Measurements from ENCODE around the gene CCL11.

The CCL11 gene

GRCh38 chr17:34257986-34258326 lies 27.6 kb upstream of the CCL11 start:
- DNase-seq = no peak

- DNase-seq = no peak
Observed at GRCh38 chr17:34259146-34259545, 26.4 kb upstream of the CCL11 start.

DNA sequence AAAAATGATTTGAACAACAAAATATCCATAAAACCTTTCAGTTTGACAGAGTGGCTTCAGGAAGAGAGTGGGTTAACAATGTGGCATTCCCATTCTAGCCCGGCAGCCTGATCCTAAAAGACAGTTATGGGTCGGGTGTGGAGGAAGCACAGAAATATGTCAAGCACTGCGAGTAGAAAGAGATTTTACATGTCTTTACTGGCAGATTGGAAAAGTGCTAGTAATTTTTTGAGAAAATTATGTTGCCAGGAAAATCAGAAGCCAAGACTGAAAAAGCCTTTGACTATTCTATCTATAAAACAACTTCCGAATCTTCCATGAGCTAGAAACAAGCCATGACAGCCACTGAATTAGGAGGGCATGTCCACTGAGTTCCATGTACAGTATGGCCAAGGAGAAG lies 24.7 kb upstream of the CCL11 start:
- no peak for DNase-seq

DNA sequence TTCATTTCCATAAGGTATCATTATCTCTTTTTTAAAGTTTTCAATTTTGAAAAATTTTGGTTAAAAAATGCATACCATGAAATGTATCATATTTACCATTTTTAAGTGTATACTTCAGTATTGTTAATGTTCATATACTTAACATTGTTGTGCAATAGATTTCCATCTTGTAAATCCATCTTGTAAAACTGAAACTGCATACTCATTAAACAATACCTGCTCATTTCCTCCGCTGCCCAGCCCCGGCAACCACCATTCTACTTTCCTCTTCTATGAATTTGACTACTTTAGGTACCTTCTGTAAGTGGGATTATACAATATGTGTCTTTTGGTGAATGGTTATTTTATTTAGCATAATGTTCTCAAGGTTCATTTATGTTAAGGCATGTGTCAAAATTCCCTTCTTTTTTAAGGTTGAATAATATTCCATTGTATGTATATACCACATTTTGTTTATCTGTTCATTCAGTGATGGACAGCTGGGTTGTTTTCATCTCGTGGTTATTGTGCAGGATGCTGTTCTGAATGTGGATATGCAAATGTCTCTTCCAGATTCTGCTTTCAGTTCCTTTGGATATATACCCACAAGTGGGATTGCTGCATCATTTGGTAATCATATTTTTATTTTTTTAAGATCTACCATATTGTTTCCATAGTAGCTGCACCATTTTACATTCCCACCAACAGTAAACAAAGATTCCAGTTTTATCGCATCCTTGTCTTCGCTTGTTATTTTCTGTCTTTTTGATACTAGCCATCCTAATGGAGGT lies 23.8 kb upstream of the CCL11 start:
- no peak for DNase-seq

GRCh38 chr17:34265711-34266110 lies 19.8 kb upstream of the CCL11 start:
- DNase-seq = no peak

GRCh38 chr17:34269969-34270368 lies 15.6 kb upstream of the CCL11 start, which contains the start of gene CCL7:
Gene CCL7 (plus strand): TSS chr17:34270221. CDS start chr17:34270291, 70 bp downstream.
- DNase-seq = no peak

DNA sequence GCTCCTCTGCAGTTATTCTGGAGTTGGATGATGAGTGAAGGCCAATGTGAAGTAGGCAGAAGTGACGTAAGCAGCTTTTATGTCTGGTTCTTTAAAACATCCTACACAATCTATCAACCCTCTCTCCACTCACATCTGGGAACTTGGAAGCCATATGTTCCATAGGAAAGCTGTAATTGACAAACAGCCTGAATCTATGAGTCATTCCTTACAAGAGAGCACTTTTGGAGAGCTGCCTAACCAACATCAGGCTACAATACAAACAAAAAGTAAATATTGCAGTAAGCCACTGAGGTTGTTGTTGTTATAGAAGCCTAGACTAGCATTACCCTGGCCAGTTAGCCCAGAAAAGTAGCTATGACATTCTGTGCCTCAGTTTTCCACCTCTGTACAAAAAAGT lies 9.7 kb upstream of the CCL11 start:
- DNase-seq = no peak

GRCh38 chr17:34276826-34277225 lies 8.7 kb upstream of the CCL11 start:
- DNase-seq = no peak

DNA sequence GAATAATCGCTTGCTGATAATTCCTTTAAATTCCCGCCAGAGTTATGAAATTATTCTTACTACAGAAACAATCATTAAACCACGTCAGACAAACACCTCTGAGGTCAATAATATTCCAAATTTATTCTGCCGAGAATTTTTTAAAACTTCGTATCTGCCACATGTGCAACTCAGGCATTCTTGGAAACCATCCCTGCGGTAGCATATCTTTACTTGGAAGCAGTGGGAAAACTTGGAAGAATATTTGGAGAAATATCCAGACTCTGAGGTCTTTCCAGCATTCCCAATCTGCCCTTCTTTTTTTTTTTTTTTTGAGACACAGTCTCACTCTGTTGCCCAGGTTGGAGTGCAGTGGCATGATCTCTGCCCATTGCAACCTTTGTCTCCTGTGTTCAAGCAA lies 2.0 kb upstream of the CCL11 start:
- no peak for DNase-seq

- DNase-seq = no peak
Observed at GRCh38 chr17:34287875-34288274, 2.3 kb downstream of the CCL11 start.

GRCh38 chr17:34290586-34290985 lies 5.0 kb downstream of the CCL11 start:
- DNase-seq = no peak

- no peak for DNase-seq
Observed at GRCh38 chr17:34291721-34292348, 6.3 kb downstream of the CCL11 start.

- no peak for DNase-seq
Observed at GRCh38 chr17:34299027-34299426, 13.5 kb downstream of the CCL11 start.

DNA sequence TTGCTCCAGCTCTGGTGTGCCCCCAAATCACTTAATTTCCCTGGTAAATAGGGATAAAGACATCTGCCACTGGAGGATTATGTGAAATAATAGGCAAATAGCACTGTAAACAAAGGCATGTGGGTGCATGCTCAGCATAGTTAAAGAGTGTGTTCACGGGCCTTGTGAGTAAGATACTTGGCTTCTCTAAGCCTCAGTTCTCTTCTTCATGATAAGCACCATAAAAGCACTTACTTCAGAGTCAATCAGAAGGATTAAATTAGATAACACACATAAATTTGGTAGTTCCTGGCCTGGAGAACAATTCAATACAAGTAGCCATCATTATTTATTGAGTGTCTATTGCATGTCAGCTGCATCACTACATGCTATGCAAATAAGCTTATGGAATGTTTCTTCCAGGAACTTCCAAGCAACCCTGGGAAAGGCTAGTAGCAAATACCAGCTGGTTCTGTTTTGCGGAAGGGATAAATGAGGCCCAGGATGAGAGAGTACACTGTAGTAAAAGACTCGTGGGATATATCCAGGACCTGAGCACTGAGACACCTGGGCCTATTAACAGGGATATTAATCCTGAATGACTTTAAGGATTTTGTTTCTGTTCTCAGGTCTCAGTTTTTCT lies 14.5 kb downstream of the CCL11 start:
- DNase-seq = no peak

DNA sequence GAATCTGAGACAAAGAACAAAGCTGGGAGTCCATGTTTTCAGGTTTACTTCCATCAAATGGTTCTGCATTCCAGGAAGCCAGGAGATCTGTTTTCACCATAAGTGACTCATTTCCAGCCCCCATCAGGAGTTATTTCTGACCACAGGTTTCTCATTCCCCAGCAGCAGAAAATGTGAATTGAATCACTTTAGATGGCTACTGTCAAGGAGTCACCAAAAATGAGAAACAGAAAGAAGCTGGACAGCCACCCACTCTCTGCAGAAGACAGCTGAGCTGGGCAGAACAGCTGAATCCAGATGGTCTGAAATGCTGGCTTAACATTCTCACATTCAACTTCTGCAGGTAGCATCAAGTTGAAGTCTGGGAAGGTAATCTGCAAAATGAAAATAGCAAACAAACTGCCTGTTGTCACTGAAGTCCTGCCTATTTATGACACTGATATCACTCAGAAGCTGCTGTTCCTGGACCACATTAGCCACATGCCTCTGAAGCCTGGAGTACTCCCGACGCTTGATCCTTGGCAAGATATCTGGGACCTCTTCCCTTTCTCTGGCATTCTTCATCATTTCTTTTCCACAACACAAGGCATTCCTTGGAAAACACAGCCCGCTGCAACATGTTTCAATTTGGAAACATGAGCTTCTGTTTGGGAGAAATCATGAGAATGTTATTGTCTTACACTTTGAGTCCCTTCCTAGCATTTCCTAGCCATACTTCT lies 15.3 kb downstream of the CCL11 start:
- DNase-seq = no peak

- DNase-seq = no peak
Observed at GRCh38 chr17:34301986-34302385, 16.4 kb downstream of the CCL11 start.

- no peak for DNase-seq
Observed at GRCh38 chr17:34302636-34303035, 17.1 kb downstream of the CCL11 start.

GRCh38 chr17:34303606-34304005 lies 18.1 kb downstream of the CCL11 start:
- no peak for DNase-seq

DNA sequence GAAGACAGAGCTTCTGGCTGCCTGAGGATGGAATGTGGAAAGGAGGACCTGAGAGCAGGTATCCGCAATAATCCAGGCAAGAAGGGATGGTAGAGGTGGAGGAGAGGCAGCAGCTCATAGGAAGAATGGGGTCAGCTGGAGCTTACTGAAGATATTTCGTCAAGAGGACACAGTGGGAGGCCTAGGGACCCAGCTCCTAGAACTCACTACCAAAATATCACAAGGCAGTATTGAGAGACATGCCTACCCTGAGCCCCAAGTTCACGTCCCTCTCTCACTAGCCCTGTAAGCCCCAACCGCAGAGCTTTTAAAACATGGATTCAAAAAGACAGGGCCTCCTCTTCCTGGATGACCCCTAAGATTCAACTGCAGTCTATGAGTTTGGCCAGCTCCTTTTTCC lies 19.5 kb downstream of the CCL11 start:
- DNase-seq = no peak

- no peak for DNase-seq
Observed at GRCh38 chr17:34305606-34306005, 20.1 kb downstream of the CCL11 start.

- DNase-seq = peak; percentile 16
Observed at GRCh38 chr17:34306466-34306865, 20.9 kb downstream of the CCL11 start.

GRCh38 chr17:34307110-34307509 lies 21.6 kb downstream of the CCL11 start:
- no peak for DNase-seq

DNA sequence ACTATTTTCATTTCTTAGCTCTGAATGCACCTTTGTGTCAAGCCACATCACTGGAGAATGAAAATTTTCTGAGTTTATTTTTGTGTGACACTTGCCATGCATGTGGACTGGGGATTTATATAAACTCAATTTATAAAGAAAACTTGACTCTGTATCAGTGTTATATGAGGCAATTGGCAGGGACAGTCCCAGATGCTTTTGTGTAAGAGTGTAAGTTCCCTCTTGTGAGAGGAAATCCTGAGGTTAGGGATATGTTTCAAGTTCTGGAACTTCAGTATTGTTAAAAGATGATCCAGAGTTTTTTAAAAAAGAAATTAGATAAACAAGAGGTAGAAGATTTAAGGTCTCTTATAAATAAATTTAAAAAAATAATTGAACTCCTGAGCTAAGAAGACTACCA lies 22.8 kb downstream of the CCL11 start:
- no peak for DNase-seq

DNA sequence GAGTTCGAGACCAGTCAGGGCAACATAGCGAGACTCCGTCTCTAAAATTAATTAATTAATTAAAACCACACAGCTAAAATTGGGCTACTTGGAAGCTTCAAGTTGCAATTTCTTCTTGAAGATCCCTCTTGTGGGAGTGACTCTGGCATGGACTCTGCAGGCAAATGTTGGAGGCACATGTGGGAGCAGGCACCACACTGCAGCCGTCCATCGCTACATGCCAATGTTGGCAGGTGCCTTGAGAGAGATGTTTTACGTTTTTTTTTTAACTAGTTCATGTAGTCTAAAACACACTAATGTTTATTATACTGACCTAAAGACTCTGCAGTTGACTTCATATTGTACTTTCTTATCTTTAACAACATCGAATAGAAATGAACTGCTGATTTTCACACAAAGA lies 25.7 kb downstream of the CCL11 start:
- DNase-seq = no peak

All from midbrain (tissue), 1 donor.